Measurements from ENCODE around the gene FBXL17.

FBXL17 gene

GRCh38 chr5:107809201-107810034, 572.5 kb downstream of the FBXL17 start:
- no peak for DNase-seq

Data from right kidney (tissue), 1 donor.